Measurements from ENCODE around the gene TRABD2B. TPM values are rescaled to one million over a fixed set of nuclear protein-coding genes. Genes with fewer than 3 reads are reported as not detected.

TRABD2B gene
- total and polyA plus RNA-seq, 2 of the 13 experiments (the other 11 are each of a cell fraction or from before 2014, with no cell fraction given): 0.04 TPM; not detected in 1

- DNase-seq (ENCODE audit: low spot score) (no peak), ATAC-seq (no peak), FAIRE-seq (no peak)
- no peaks in the 10 kb centered on the region; a peak in 1 of 5 replicates for H3K27me3 ChIP-seq (ENCODE audit: control insufficient read depth in 1 of 2, insufficient read depth in 2 of 2, low read length in 2 of 2)
- WGBS (ENCODE audit: low lambda C conversion rate): 82% methylated on average over 12 of the region's 12 CpGs
- ChIA-PET CTCF (ENCODE audit: low intra/inter-chr PET ratio, low total read pairs) (no interaction called here), POLR2A (interaction anchor here (2.4 kb wide), 1 partner anchor 104 kb away, joined by 8 read pairs; no protein-coding TSS in a partner anchor)
- BruUV-seq (replicated peaks): no TSS peak
- no peak overlapping the region for H2AFZ ChIP-seq (ENCODE audit: low read length)
- H4K20me1 ChIP-seq (ENCODE audit: insufficient read depth, low read length): no peaks in the 10 kb centered on the region
- no peak overlapping the region for H3K9ac ChIP-seq (ENCODE audit: insufficient read depth, low read depth, low read length)
- H3K79me2 ChIP-seq (ENCODE audit: insufficient read depth, low read length): no peaks in the 10 kb centered on the region
- H3K9me3 ChIP-seq (ENCODE audit: low read length): no peaks in the 10 kb centered on the region
- in situ Hi-C loops (cut with HindIII; ENCODE audit: extremely low pct_ligation_motif_present, low pct_unique_long_range_greater_than_20kb): no loop called here
- H3K4me1 ChIP-seq (ENCODE audit: insufficient read depth, low read length): peaks cover 91% of the 10 kb centered on the region
- H3K4me3 ChIP-seq (replicated peaks in 1 of 3; ENCODE audit: insufficient read depth in 1 of 3, low read depth in 2 of 3, low read length in 3 of 3): no peak overlapping the region
- H3K36me3 ChIP-seq (replicated peaks in 1 of 2; ENCODE audit: control insufficient read depth in 1 of 2, insufficient read depth in 2 of 2, low read length in 2 of 2): no peaks in the 10 kb centered on the region
- intact Hi-C loops (cut with micrococcal nuclease; ENCODE audit: unreplicated experiment): loop anchor here (1.0 kb wide), 1 partner anchor 98 kb away; no protein-coding TSS in a partner anchor
- TF ChIP-seq ZNF503 (CRISPR knock-in tag; IDR thresholded peaks at IDR 0.05): no peak
- TF ChIP-seq ZNF768 (CRISPR knock-in tag; IDR thresholded peaks at IDR 0.05): peak; percentile 97
- no peak for TF ChIP-seq HES4 (CRISPR knock-in tag; IDR thresholded peaks at IDR 0.05; ENCODE audit: borderline replicate concordance)
- TF ChIP-seq ZMYM3 (CRISPR knock-in tag; IDR thresholded peaks at IDR 0.05): 0 out of 2 replicates have a peak, but pooled peaks have one; percentile 20
- no peak overlapping the region for H3K27ac ChIP-seq (ENCODE audit: extremely low read length, insufficient read depth, low read length)
- H3K4me2 ChIP-seq (ENCODE audit: low read depth, low read length): no peak overlapping the region
These were observed 182.4 kb downstream of the TRABD2B start for GRCh38 chr1:47814612-47815395.

GRCh38 chr1:47813970-47814369 is 183.2 kb downstream of the TRABD2B start:
- Histone ChIP-seq H3K79me2 (ENCODE audit: insufficient read depth, low read length) (no peaks in the 10 kb centered on the region), H4K20me1 (ENCODE audit: insufficient read depth, low read length) (no peaks in the 10 kb centered on the region), H3K4me3 (replicated peaks in 1 of 3; ENCODE audit: insufficient read depth in 1 of 3, low read depth in 2 of 3, low read length in 3 of 3) (peak overlapping the region in 1 of 3 experiments; percentile 7; a peak in 1 of 6 replicates), H3K4me2 (ENCODE audit: low read depth, low read length) (peak overlapping the region; percentile 24; the same call in 1 of the 2 replicates), H3K4me1 (ENCODE audit: insufficient read depth, low read length) (peaks cover 91% of the 10 kb centered on the region), H3K36me3 (replicated peaks in 1 of 2; ENCODE audit: control insufficient read depth in 1 of 2, insufficient read depth in 2 of 2, low read length in 2 of 2) (no peaks in the 10 kb centered on the region), H3K9me3 (ENCODE audit: low read length) (no peaks in the 10 kb centered on the region), H3K27me3 (ENCODE audit: control insufficient read depth in 1 of 2, insufficient read depth in 2 of 2, low read length in 2 of 2) (no peaks in the 10 kb centered on the region; a peak in 1 of 5 replicates), H2AFZ (ENCODE audit: low read length) (no peak overlapping the region), H3K27ac (ENCODE audit: extremely low read length, insufficient read depth, low read length) (no peak overlapping the region), H3K9ac (ENCODE audit: insufficient read depth, low read depth, low read length) (no peak overlapping the region)
- 30% methylated on average over 4 of the region's 5 CpGs for WGBS (ENCODE audit: low lambda C conversion rate)
- ATAC-seq (peak; percentile 74), DNase-seq (ENCODE audit: low spot score) (peak; percentile 18), FAIRE-seq (no peak)
- in situ Hi-C loops (cut with HindIII; ENCODE audit: extremely low pct_ligation_motif_present, low pct_unique_long_range_greater_than_20kb) (no loop called here), intact Hi-C loops (cut with micrococcal nuclease; ENCODE audit: unreplicated experiment) (loop anchor here (1.0 kb wide), 1 partner anchor 99 kb away; no protein-coding TSS in a partner anchor)
- ChIA-PET CTCF (ENCODE audit: low intra/inter-chr PET ratio, low total read pairs) (no interaction called here), POLR2A (interaction anchor here (2.4 kb wide), 1 partner anchor 105 kb away, joined by 8 read pairs; no protein-coding TSS in a partner anchor)
- BruUV-seq (replicated peaks): no TSS peak
- TF ChIP-seq ATF6 (CRISPR knock-in tag; conservative IDR thresholded peaks at IDR 0.05): no peak
- no peak for TF ChIP-seq PHF20 (CRISPR knock-in tag; IDR thresholded peaks at IDR 0.05)
- no peak for TF ChIP-seq ZMAT5 (CRISPR knock-in tag; IDR thresholded peaks at IDR 0.05; ENCODE audit: borderline replicate concordance, low read depth)
- TF ChIP-seq YEATS4 (CRISPR knock-in tag; IDR thresholded peaks at IDR 0.05; ENCODE audit: borderline replicate concordance): no peak
- TF ChIP-seq ATF5 (CRISPR knock-in tag; IDR thresholded peaks at IDR 0.05; ENCODE audit: low read depth): no peak
- no peak for TF ChIP-seq SMAD3 (CRISPR knock-in tag; IDR thresholded peaks at IDR 0.05)
